Ureter (tissue), 1 donor: ENCODE results near the gene BABAM2. TPM values are rescaled to one million over a fixed set of nuclear protein-coding genes. Genes with fewer than 3 reads are reported as not detected.
"Not testable (repeated sequence)": the region's sequence is repeated elsewhere in the genome, so short reads cannot be mapped to it uniquely, and the experiment has no call there.

Experiments used
- DNase-seq: peaks from one replicate; pipeline ENCODE4 v3.0.0-alpha.2; 2020; ENCODE audit warnings: low spot score
- total RNA-seq: library from RNA; stranded (reverse); gene quantifications from one replicate; pipeline ENCODE4 v1.2.4, GENCODE V29; 2023
- donor health status: DM: yes; HTN: yes; CAD: no.

Gene BABAM2
- total RNA-seq, 1 donor from 2014 or later, result 76.3 TPM

DNA sequence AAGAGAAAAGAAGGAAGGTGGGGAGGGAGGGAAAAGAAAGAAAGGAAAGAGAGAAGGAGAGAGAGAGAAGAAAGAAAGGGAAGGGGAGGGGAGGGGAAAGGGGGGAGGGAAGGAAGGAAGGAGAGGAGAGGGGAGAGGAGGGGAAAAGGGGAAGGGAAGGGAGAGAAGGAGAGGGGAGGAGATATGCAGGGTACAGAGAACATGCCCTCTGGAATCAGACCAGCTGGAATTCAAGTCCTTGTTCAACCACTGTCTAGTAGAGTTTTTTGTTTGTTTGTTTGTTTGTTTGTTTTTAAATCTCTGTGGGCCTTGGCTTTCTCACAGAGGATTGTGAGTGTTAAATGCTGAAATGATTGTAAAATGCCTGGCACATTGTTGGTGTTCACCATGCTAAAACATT lies 424.4 kb downstream of the BABAM2 start:
- no peak for DNase-seq

DNA sequence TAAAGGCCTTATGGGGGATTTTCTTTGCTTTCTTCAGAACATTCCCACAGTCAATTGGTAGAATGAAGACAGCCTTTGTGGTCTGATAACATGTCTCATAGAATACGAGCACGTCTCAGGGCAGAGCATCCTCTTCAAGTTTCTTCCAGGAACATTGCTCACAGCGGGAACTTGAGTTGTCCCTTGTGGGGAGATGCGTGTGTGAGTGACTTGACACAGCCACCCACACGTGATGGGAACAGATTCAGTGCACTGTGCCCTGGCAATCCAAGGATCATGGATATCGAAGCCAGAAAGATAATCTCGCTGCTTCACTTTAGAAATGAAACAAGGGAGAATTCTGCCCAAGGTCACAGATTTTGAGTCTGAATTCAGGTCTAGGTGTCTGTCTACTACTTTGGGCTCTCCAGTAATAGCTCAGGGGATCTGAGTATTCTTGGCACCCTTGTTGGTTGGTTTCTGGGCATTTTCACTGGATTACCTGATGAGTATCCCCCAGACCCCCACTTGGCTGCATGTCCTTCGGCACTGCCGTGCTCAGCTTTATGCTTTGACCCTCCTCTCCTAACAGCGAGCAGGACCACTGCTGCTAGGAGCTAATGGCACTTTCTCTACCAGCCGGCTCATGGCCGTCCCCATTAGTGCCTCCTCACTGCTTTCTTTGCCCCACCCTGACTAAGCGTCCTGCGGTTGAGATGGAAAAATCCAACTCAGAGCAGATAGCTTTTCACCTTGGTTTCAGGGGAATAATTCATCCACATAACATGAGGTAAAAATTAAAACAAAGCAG lies 426.2 kb downstream of the BABAM2 start:
- no peak for DNase-seq

- DNase-seq, result no peak
These were observed 426.9 kb downstream of the BABAM2 start for GRCh38 chr2:28317390-28317789.

- no peak for DNase-seq
These were observed 427.5 kb downstream of the BABAM2 start for GRCh38 chr2:28318023-28318422.

GRCh38 chr2:28318462-28319117 lies 428.1 kb downstream of the BABAM2 start:
- DNase-seq, result no peak

DNA sequence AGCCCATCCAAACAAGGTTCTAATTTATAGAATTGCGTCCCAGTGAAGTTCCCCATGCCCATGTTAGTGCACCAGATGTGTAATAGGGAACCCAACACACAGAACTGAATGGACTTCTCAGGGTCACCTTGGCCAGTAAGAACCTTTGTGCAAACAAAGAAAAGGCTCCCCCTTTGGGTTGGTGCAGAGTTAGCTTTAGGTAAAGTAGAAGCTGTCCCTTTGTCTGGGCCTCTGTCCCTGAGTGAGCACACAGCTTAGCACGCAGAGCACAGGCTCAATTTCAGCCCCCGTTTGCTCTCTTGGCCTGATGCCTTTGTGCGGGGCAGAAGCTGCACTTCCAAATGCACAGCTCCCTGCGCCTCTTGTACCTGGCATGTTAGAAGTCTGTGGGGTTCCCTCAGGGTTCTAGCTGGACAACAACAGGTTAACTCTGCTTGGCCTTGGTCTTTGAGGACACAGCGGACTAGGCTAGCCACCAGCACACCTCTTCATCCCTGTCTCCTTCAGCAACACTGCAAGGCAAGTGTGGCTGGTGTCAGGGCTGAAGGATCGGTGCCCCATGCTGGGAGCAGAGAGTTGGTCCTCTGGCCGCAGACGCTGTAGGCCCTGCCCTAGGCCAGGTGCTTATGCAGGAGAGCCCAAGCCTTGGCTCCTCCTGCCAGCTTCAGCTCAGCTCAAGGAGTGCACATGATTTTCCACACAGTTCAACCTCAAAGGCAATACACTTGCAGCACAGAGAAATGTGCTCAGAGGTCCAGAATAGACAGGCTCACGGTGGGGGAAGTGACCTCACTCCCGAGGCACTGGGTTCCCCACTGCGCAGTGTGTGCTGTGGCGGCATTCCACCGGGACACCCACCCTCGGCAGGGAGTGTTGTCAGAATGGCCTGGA lies 428.8 kb downstream of the BABAM2 start:
- DNase-seq, result no peak

DNA sequence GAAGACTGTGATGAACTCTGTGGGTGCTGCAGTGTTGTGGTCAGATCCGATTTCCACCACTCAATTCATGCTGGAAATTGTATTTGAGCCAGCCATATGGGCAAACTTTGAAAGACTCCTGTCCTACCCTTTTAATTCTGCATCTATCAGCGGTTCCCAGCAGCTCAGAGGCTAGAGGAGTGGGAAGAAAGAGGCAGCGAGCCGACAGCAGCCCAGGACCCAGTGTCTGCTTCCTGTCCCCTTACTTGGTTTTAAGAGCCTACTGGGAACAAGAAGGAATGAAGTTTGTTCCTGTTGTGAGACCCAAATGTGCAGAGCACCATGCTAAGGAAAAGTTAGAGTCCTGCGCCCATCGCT lies 429.5 kb downstream of the BABAM2 start:
- DNase-seq, result no peak

DNA sequence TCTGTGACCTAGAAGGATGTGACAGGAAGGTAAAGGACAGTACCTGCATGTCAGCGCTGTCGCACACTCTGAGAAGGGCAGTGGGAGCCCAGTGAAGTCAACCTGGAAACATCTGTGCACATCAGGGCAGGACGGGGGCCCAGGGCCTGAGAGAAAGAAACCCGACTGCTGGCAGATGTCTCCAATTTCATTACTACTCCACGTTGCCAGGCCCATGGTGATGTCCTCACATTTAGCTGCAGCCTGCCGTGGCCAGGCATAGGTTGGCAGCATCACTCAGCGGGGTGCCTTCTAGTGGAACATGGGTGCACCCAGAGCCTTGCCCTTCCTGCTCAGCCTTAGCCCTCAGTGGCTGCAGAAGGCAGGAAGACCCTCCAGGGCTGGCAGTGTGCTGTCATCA lies 429.8 kb downstream of the BABAM2 start:
- DNase-seq, result no peak

- no peak for DNase-seq
These were observed 430.9 kb downstream of the BABAM2 start for GRCh38 chr2:28321426-28321825.

DNA sequence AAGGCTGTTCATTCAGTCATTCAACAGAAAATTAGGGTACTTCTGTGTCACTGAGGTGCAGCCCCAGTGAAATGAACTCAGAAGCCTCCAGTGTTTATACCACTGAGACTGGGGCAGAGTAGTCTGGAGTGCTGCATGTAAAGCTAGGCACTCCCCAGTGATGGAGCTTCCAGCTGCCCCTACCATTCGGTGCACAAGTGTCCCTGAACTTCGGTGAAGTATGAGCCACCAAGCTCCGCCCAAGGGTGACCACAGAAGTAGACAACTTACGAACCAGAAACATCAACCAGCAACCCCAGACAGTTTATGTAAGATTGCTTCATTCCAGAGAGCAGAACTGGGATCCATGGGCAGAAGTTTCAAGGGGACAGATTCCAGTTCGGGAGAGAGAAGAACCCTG lies 431.5 kb downstream of the BABAM2 start:
- no peak for DNase-seq

DNA sequence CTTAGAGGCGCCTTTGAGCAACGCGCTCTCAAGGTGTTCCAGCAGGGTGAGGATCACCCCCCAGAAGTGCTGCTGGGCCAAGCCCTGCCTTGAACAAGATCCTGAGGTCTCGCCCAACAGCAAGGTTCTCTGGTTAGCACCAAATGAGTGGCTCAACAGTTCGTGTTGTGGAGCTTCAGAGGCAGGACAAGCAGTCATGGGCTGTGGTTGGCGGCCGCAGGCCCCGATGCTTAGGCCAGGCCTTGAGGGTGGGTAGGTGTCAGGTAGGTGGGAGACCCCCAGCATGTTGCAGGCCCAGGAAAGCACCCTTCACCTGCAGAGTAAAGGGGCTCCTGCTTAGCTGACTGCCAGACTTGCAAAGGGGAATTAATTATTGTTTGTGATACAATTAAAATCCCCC lies 431.9 kb downstream of the BABAM2 start:
- DNase-seq, result no peak

- no peak for DNase-seq
These were observed 432.5 kb downstream of the BABAM2 start for GRCh38 chr2:28322981-28323396.

DNA sequence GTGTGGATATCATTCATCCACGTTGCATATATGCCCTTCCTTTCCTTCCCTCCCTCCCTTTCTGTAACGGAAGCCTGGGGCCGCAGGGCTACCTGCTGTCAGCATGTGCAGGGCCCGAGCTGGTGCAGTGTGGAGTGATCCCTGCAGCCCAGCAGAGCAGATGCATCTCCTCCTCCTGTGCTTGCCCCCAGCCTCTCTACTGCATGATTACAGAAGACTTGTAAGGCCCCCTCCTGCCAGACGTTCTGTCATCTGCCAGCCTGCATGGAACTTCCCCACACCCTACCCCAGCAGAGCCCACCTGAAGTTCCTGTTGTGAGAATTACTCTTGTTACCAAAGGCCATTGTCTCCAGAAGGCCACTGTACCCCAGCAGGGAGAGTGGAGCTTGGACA lies 434.6 kb downstream of the BABAM2 start:
- no peak for DNase-seq

GRCh38 chr2:28325567-28326468 lies 435.3 kb downstream of the BABAM2 start:
- DNase-seq, result peak; percentile 73

DNA sequence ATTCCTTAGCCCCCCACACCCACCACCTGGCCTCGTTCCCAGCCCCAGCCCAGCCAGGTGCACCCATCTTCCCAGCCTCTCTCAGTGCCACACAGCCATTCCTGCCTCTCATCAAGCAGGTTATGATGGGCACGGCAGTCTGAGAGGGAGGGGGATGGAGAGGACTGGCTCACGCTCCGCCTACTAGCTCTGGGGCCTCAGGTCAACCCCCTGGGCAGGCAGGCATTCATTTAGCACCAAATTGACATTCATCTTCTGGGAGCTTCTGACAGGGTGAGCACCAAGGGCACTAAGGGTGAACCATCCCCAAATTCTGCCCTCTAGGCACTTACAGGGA lies 435.9 kb downstream of the BABAM2 start:
- DNase-seq, result no peak

GRCh38 chr2:28326881-28327505 lies 436.5 kb downstream of the BABAM2 start:
- no peak for DNase-seq

GRCh38 chr2:28327581-28327955 lies 437.0 kb downstream of the BABAM2 start:
- no peak for DNase-seq

GRCh38 chr2:28327956-28328922 lies 437.7 kb downstream of the BABAM2 start:
- DNase-seq, result no peak

GRCh38 chr2:28329184-28329583 lies 438.7 kb downstream of the BABAM2 start:
- no peak for DNase-seq

GRCh38 chr2:28330722-28331121 lies 440.2 kb downstream of the BABAM2 start:
- not testable (repeated sequence) for DNase-seq
